Liver (tissue), 9 donors: Measurements from ENCODE around the gene TULP3. TPM values are rescaled to one million over a fixed set of nuclear protein-coding genes. Genes with fewer than 3 reads are reported as not detected.

Source experiments
- DNase-seq: peaks from one replicate; pipeline ENCODE4 v3.0.0-alpha.2; 2017; ENCODE audit warnings: low spot score
- H3K27ac ChIP-seq, 2 donors: one replicate each; pipeline ENCODE4 v1.7.0; 2013; ENCODE audit warnings: inconsistent platforms in 2 of 2, low read length in 2 of 2, control low read depth in 1 of 2, low read depth in 1 of 2, mild to moderate bottlenecking in 1 of 2
- H3K27me3 ChIP-seq, 4 donors: one replicate each; pipeline versions ENCODE4 v1.6.1 to v1.7.0; 2013; ENCODE audit warnings: low read length in 3 of 4, inconsistent platforms in 1 of 4, mild to moderate bottlenecking in 1 of 4, moderate library complexity in 1 of 4; ENCODE audit not compliant: control insufficient read depth in 4 of 4, insufficient read depth in 4 of 4
- H3K36me3 ChIP-seq, 4 donors: one replicate each; pipeline versions ENCODE4 v1.6.1 to v1.7.0; 2013; ENCODE audit warnings: low read length in 3 of 4, mild to moderate bottlenecking in 3 of 4, low read depth in 1 of 4, moderate library complexity in 1 of 4; ENCODE audit not compliant: control insufficient read depth in 4 of 4, insufficient read depth in 3 of 4
- H3K4me1 ChIP-seq, 4 donors: one replicate each; pipeline versions ENCODE4 v1.6.1 to v1.7.0; 2013; ENCODE audit warnings: low read length in 3 of 4, mild to moderate bottlenecking in 3 of 4, moderate library complexity in 1 of 4; ENCODE audit not compliant: control insufficient read depth in 4 of 4, insufficient read depth in 4 of 4
- H3K4me3 ChIP-seq, 3 donors: one replicate each; pipeline versions ENCODE4 v1.6.1 to v1.7.0; 2013; ENCODE audit warnings: low read length in 3 of 3, control low read depth in 1 of 3, low read depth in 1 of 3, mild to moderate bottlenecking in 1 of 3
- H3K9ac ChIP-seq, 2 donors: one replicate each; pipeline ENCODE4 v1.7.0; 2013; ENCODE audit warnings: low read length in 2 of 2, mild to moderate bottlenecking in 2 of 2, moderate library complexity in 2 of 2, control low read depth in 1 of 2, low read depth in 1 of 2
- H3K9me3 ChIP-seq, 4 donors: one replicate each; pipeline versions ENCODE4 v1.6.1 to v1.7.0; 2013; ENCODE audit warnings: low read length in 3 of 4; ENCODE audit not compliant: control insufficient read depth in 4 of 4
- ATF3 ChIP-seq: IDR thresholded peaks from 2 replicates; pipeline ENCODE4 v1.6.1; 2016; ENCODE audit warnings: antibody characterized with exemption
- CTCF ChIP-seq: fragments of 150-350 bp; IDR thresholded peaks from 2 replicates; pipeline ENCODE4 v1.5.1; 2017; ENCODE audit warnings: improper control_type of control experiment, low read depth, low read length; ENCODE audit not compliant: missing input control
- EGR1 ChIP-seq, 2 donors: IDR thresholded peaks; 2 replicates each; pipeline ENCODE4 v1.6.1; 2016 to 2018; ENCODE audit warnings: antibody characterized with exemption in 2 of 2, low read depth in 2 of 2
- FOXA1 ChIP-seq: IDR thresholded peaks from 2 replicates; pipeline ENCODE4 v1.6.1; 2016; ENCODE audit warnings: antibody characterized with exemption
- FOXA2 ChIP-seq: IDR thresholded peaks from 2 replicates; pipeline ENCODE4 v1.6.1; 2016; ENCODE audit warnings: antibody characterized with exemption
- GABPA ChIP-seq, 2 donors: IDR thresholded peaks in 1 of 2; conservative IDR thresholded peaks in 1 of 2; 2 replicates each; pipeline ENCODE4 v1.6.1; 2016; ENCODE audit warnings: antibody characterized with exemption in 2 of 2, mild to moderate bottlenecking in 1 of 2, moderate library complexity in 1 of 2
- HNF4A ChIP-seq, 2 donors: conservative IDR thresholded peaks; 2 replicates each; pipeline ENCODE4 v1.6.1; 2016; ENCODE audit warnings: antibody characterized with exemption in 2 of 2, mild to moderate bottlenecking in 2 of 2
- JUND ChIP-seq, 2 donors: IDR thresholded peaks; 2 replicates each; pipeline ENCODE4 v1.6.1; 2016; ENCODE audit warnings: antibody characterized with exemption in 2 of 2
- MAX ChIP-seq: IDR thresholded peaks from 2 replicates; pipeline ENCODE4 v1.6.1; 2016; ENCODE audit warnings: antibody characterized with exemption
- NR2F2 ChIP-seq: IDR thresholded peaks from 2 replicates; pipeline ENCODE4 v1.6.1; 2016; ENCODE audit warnings: antibody characterized with exemption
- RAD21 ChIP-seq, 2 donors: IDR thresholded peaks; 2 replicates each; pipeline ENCODE4 v1.6.1; 2016; ENCODE audit warnings: antibody characterized with exemption in 2 of 2, mild to moderate bottlenecking in 2 of 2
- REST ChIP-seq: IDR thresholded peaks from 2 replicates; pipeline ENCODE4 v1.6.1; 2016; ENCODE audit warnings: antibody characterized with exemption, mild to moderate bottlenecking
- RXRA ChIP-seq, 2 donors: IDR thresholded peaks; 2 replicates each; pipeline ENCODE4 v1.6.1; 2017 to 2018; ENCODE audit warnings: antibody characterized with exemption in 2 of 2, mild to moderate bottlenecking in 1 of 2
- SP1 ChIP-seq: IDR thresholded peaks from 2 replicates; pipeline ENCODE4 v1.6.1; 2018; ENCODE audit warnings: antibody characterized with exemption, mild to moderate bottlenecking
- TAF1 ChIP-seq: conservative IDR thresholded peaks from 2 replicates; pipeline ENCODE4 v1.6.1; 2016; ENCODE audit warnings: antibody characterized with exemption, mild to moderate bottlenecking
- WGBS: extraction: QIAGEN DNeasy Blood & Tissue Kit; methylation state at CpG from one replicate; pipeline ENCODE4 v1.1.7; 2013; 5-methylcytosine and 5-hydroxymethylcytosine counted together
- polyA plus RNA-seq, 2 donors: library from polyadenylated mRNA; stranded (reverse) in 1 of 2; unstranded in 1 of 2; fragments of 200-250 nt in 1 of 2; fragments of >200 nt in 1 of 2; fragmentation: Nextera tagmentation in 1 of 2; extraction: Ambion mirVana in 1 of 2; gene quantifications; one replicate each; pipeline versions ENCODE4 v1.2.1 to v1.2.3, GENCODE V29; 2013 to 2015
- total RNA-seq, 2 donors: library from RNA; depleted of rRNA; stranded (reverse); fragments of >200 nt; gene quantifications; one replicate each; pipeline ENCODE4 v1.2.3, GENCODE V29; 2014
- donor health status: healthy.
- donor health status: healthy.
- donor health status: healthy.
- donor health status: healthy.
- donor health status: healthy.

Gene TULP3
- total and polyA plus RNA-seq, 4 donors = 3.2 to 4.8 (median 3.7) TPM

GRCh38 chr12:2939191-2939590 lies 48.5 kb downstream of the TULP3 start:
- H3K27ac ChIP-seq = no peak overlapping the region

GRCh38 chr12:2940564-2940963 lies 49.9 kb downstream of the TULP3 start:
- Histone ChIP-seq H3K27ac (no peak overlapping the region), H3K36me3 (peaks cover 2 to 23% (median 12%) of the 10 kb centered on the region in 4 donors), H3K27me3 (no peaks in the 10 kb centered on the region), H3K9me3 (no peaks in the 10 kb centered on the region), H3K4me1 (peaks cover 0 to 6% (median 2%) of the 10 kb centered on the region in 4 donors), H3K4me3 (no peak overlapping the region), H3K9ac (no peak overlapping the region)
- 65% methylated on average over 10 of the region's 10 CpGs for WGBS
- DNase-seq = no peak
- TF ChIP-seq FOXA2 = no peak
- TF ChIP-seq GABPA (IDR thresholded peaks at IDR 0.05 in 1 of 2, conservative IDR thresholded peaks at IDR 0.05 in 1 of 2) = no peak
- TF ChIP-seq RXRA (IDR thresholded peaks at IDR 0.05) = no peak
- TF ChIP-seq CTCF = no peak
- TF ChIP-seq JUND (IDR thresholded peaks at IDR 0.05) = no peak
- no peak for TF ChIP-seq HNF4A (conservative IDR thresholded peaks at IDR 0.05)
- TF ChIP-seq EGR1 (IDR thresholded peaks at IDR 0.05; ENCODE audit: low read depth in 2 of 2) = no peak
- no peak for TF ChIP-seq MAX
- TF ChIP-seq SP1 = no peak
- TF ChIP-seq ATF3 = no peak

More at GRCh38 chr12:2939191-2939590, 48.5 kb downstream of the TULP3 start:
- TF ChIP-seq MAX = no peak
- no peak for TF ChIP-seq RAD21 (IDR thresholded peaks at IDR 0.05)
- TF ChIP-seq ATF3 = no peak
- no peak for TF ChIP-seq TAF1
- TF ChIP-seq FOXA2 = no peak
- no peak for TF ChIP-seq FOXA1
- no peak for TF ChIP-seq CTCF
- no peak for TF ChIP-seq EGR1 (IDR thresholded peaks at IDR 0.05; ENCODE audit: low read depth in 2 of 2)
- no peak for TF ChIP-seq REST
- no peak for TF ChIP-seq NR2F2
- TF ChIP-seq SP1 = no peak
- H3K9me3 ChIP-seq = no peaks in the 10 kb centered on the region
- H3K36me3 ChIP-seq = peaks cover 5 to 31% (median 14%) of the 10 kb centered on the region in 4 donors
- no peak for DNase-seq
- no peak overlapping the region for H3K9ac ChIP-seq
- H3K4me1 ChIP-seq = no peaks in the 10 kb centered on the region
- no peak overlapping the region for H3K4me3 ChIP-seq
- 94% methylated on average over 5 of the region's 5 CpGs for WGBS
- no peaks in the 10 kb centered on the region for H3K27me3 ChIP-seq
